Tibial nerve (tissue), 4 donors: ENCODE data around the gene PMEL. TPM values are rescaled to one million over a fixed set of nuclear protein-coding genes. Genes with fewer than 3 reads are reported as not detected.

Experiments
- DNase-seq, 2 donors: peaks; one replicate each; pipeline ENCODE4 v3.0.0-alpha.2; 2019; ENCODE audit warnings: low spot score in 2 of 2
- H3K27ac ChIP-seq, 4 donors: fragments of 200-600 bp; sonication (generic) in 3 of 4; one replicate each; pipeline ENCODE4 v1.5.1; 2017 to 2019; ENCODE audit warnings: mild to moderate bottlenecking in 1 of 4
- H3K27me3 ChIP-seq, 2 donors: fragments of 200-600 bp; sonication (generic) in 1 of 2; one replicate each; pipeline versions ENCODE4 v1.5.1 to v1.6.0; 2017 to 2019
- H3K36me3 ChIP-seq, 3 donors: fragments of 200-600 bp; sonication (generic); one replicate each; pipeline ENCODE4 v1.5.1; 2018 to 2019
- H3K4me1 ChIP-seq, 4 donors: fragments of 200-600 bp; sonication (generic) in 3 of 4; one replicate each; pipeline ENCODE4 v1.5.1; 2017 to 2019
- H3K4me3 ChIP-seq, 4 donors: fragments of 200-600 bp; sonication (generic) in 3 of 4; one replicate each; pipeline ENCODE4 v1.5.1; 2017 to 2019; ENCODE audit warnings: mild to moderate bottlenecking in 1 of 4, moderate library complexity in 1 of 4
- H3K9me3 ChIP-seq, 4 donors: fragments of 200-600 bp; sonication (generic) in 3 of 4; one replicate each; pipeline ENCODE4 v1.5.1; 2017 to 2019
- EP300 ChIP-seq, 2 donors: sonication (generic); formaldehyde crosslinking; IDR thresholded peaks; one replicate each; pipeline ENCODE4 v1.6.1; 2017; ENCODE audit warnings: antibody characterized with exemption in 2 of 2, mild to moderate bottlenecking in 1 of 2
- POLR2A ChIP-seq, 2 donors: fragments of 450-650 bp; IDR thresholded peaks; one replicate each; pipeline ENCODE4 v1.6.1; 2017; ENCODE audit warnings: antibody characterized with exemption in 2 of 2, mild to moderate bottlenecking in 2 of 2, moderate library complexity in 2 of 2
- WGBS, 2 donors: methylation state at CpG; one replicate each; pipeline ENCODE4 v1.1.5; 2018; 5-methylcytosine and 5-hydroxymethylcytosine counted together
- total RNA-seq, 4 donors: library from RNA; depleted of rRNA; stranded (reverse); fragments of >200 nt; gene quantifications; one replicate each; pipeline ENCODE4 v1.1.0, GENCODE V29; 2016
- TF ChIP-seq, protein P1 (sequence below), 5 experiments: fragments of 200-600 bp in 3 of 5; fragments of 450-650 bp in 2 of 5; sonication (generic) in 3 of 5; IDR thresholded peaks; one replicate each; pipeline ENCODE4 v1.5.1; 2016 to 2019; ENCODE audit warnings: antibody characterized with exemption in 5 of 5, mild to moderate bottlenecking in 3 of 5, moderate library complexity in 2 of 5

Gene PMEL
- total RNA-seq = 1 to 10 TPM in 1 of 4 donors, under 1 TPM in 1, not detected in 2; 0.87 to 1.6 TPM

DNA sequence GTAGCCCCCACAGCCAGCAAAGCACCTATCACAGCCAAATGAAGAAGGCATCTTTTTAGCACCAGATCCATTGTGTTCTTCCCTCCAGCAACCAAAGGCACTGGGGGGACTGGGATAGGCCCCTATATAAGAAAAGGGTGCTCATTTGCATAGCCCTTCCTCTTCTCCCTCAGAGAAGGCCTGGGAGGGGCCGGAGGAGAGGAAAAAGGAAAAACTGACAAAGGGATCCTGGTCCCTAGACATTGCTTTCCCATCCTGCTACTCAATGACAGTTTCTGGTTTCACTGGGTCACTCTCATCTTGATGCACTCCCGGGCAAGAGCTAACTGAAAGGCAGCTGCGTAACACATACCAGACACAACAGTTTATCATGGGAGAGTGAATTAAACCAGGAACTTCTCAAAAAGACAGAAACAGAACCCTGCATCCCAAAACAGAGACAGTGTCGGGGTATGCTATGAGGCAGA is at the start of gene PMEL:
PMEL (minus strand) TSS at position 102 of the 467 bp plus-strand sequence; CDS start at position 71, 31 bp downstream.
- TF ChIP-seq, protein P1, sequence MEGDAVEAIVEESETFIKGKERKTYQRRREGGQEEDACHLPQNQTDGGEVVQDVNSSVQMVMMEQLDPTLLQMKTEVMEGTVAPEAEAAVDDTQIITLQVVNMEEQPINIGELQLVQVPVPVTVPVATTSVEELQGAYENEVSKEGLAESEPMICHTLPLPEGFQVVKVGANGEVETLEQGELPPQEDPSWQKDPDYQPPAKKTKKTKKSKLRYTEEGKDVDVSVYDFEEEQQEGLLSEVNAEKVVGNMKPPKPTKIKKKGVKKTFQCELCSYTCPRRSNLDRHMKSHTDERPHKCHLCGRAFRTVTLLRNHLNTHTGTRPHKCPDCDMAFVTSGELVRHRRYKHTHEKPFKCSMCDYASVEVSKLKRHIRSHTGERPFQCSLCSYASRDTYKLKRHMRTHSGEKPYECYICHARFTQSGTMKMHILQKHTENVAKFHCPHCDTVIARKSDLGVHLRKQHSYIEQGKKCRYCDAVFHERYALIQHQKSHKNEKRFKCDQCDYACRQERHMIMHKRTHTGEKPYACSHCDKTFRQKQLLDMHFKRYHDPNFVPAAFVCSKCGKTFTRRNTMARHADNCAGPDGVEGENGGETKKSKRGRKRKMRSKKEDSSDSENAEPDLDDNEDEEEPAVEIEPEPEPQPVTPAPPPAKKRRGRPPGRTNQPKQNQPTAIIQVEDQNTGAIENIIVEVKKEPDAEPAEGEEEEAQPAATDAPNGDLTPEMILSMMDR (IDR thresholded peaks at IDR 0.05) = no peak
- TF ChIP-seq POLR2A (IDR thresholded peaks at IDR 0.05) = no peak
- no peak for TF ChIP-seq EP300 (IDR thresholded peaks at IDR 0.05)
- DNase-seq = no peak
- Histone ChIP-seq H3K9me3 (no peaks in the 10 kb centered on the region), H3K36me3 (peaks cover 0 to 14% (median 0%) of the 10 kb centered on the region in 3 donors), H3K27ac (peak within 1 kb of the TSS; percentile 10 to 91 (median 84)), H3K4me1 (peaks cover 0 to 23% (median 7%) of the 10 kb centered on the region in 4 donors), H3K27me3 (no peaks in the 10 kb centered on the region), H3K4me3 (peak within 1 kb of the TSS; percentile 51 to 77 (median 73))
- 7 to 10% methylated on average over 4 of the region's 4 CpGs for WGBS, 2 donors

DNA sequence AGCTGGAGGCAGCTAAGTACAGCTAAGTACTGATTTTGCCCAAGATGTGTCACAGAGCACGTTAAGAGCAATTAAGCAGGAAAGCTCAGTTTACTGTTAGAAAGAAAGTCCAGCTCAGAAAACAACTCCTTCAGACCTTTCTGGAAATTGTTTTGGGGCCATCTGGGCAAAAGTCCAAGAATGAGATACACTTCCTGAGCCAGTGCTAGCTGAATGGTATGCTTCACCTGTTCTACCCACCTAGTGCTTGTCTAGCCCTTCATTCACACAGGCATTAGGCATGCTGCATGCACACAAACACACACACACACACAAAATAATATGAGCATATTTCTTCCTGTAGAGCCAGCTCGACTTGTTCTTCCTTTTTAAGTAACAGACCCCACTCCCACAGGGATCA is 48.4 kb upstream of the PMEL start:
- Histone ChIP-seq H3K27me3 (no peaks in the 10 kb centered on the region), H3K4me3 (no peak overlapping the region), H3K9me3 (no peaks in the 10 kb centered on the region), H3K27ac (no peak overlapping the region), H3K4me1 (no peaks in the 10 kb centered on the region), H3K36me3 (peaks cover 0 to 25% (median 0%) of the 10 kb centered on the region in 3 donors)
- DNase-seq = no peak
- TF ChIP-seq POLR2A (IDR thresholded peaks at IDR 0.05) (no peak), EP300 (IDR thresholded peaks at IDR 0.05) (no peak)
- TF ChIP-seq, protein P1 (IDR thresholded peaks at IDR 0.05) = no peak
- WGBS, 2 donors = 53 to 55% methylated on average over 2 of the region's 2 CpGs

DNA sequence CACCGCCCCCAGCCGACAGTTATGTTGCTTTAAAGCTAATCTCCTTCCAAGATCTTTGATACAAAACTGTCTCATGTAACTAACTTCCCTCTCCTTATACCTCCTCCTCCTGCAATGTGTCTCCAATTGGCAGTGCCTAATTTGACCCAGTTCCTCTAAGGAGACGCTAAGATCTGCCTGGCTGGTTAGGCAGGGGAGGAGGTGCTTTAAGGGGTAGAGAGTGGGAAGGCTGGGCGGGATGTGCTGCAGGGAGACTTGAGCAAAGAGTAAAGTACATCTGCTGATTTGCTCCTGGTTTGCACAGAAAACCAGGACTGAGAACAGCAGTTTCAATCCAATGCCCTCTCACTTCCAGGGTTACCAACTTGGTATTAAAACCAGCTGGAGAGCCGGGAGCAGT is 47.6 kb upstream of the PMEL start:
- Histone ChIP-seq H3K4me1 (peaks cover 0 to 6% (median 0%) of the 10 kb centered on the region in 4 donors), H3K27me3 (no peaks in the 10 kb centered on the region), H3K27ac (no peak overlapping the region), H3K4me3 (no peak overlapping the region), H3K9me3 (no peaks in the 10 kb centered on the region), H3K36me3 (peaks cover 0 to 25% (median 0%) of the 10 kb centered on the region in 3 donors)
- WGBS, 2 donors = 86 to 92% methylated on average over 5 of the region's 5 CpGs
- TF ChIP-seq POLR2A (IDR thresholded peaks at IDR 0.05) (no peak), EP300 (IDR thresholded peaks at IDR 0.05) (no peak)
- TF ChIP-seq, protein P1 (IDR thresholded peaks at IDR 0.05) = no peak
- no peak for DNase-seq

DNA sequence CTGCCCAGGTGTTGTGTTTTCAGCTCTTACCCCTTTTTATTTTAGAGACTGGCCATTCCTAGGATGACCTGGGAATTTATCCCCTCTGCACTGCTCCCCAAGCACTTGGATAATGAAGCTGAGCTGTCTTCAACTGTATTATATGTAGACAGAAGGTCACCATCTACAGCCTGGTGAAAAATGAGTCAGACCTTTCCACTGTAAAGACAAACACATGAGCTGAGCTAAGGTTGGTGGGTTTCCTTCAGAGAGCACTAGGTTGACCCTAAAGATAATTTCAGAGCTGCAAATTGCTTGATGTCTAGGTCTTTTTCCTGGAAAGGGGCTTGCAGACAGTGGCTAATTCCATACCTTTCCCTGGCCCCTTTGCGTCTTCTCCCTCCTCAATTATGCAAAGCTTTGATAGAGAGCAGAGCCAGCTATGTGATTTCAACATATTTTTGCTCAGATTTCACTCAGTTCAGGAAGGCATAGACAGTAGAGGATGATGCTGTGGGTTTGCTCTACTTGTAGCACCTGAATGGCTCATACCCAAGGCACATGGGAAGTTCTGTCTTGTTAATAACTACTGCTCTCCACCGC is 45.8 kb upstream of the PMEL start:
- Histone ChIP-seq H3K4me3 (no peak overlapping the region), H3K4me1 (peaks cover 0 to 19% (median 2%) of the 10 kb centered on the region in 4 donors), H3K27me3 (no peaks in the 10 kb centered on the region), H3K27ac (no peak overlapping the region), H3K36me3 (peaks cover 0 to 12% (median 0%) of the 10 kb centered on the region in 3 donors), H3K9me3 (no peaks in the 10 kb centered on the region)
- DNase-seq = no peak
- WGBS, 2 donors = 94 to 96% methylated on average over 2 of the region's 2 CpGs
- TF ChIP-seq EP300 (IDR thresholded peaks at IDR 0.05) (no peak), POLR2A (IDR thresholded peaks at IDR 0.05) (no peak)
- TF ChIP-seq, protein P1 (IDR thresholded peaks at IDR 0.05) = no peak

DNA sequence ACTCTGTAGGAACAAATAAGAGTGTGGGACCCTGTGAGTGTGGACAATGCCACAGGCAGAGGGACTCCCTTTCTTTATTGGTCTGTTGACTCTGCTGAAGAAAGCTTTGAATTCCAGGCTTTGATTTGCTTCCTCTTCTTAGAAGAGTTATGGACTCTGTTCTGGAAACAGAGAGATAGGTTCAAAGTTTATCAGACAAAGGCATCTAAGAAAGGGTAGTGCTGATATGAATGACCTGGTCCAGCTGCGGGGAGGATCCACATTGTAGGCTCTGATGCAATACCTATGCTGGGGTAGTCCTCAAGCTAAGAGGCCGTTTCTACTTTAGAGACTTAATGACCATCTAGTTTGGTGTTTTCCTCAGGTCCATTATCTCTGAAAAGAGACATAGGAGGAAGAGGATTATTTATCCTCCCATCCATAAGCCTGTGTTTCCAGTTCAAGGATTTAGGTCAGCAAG is 44.3 kb upstream of the PMEL start:
- Histone ChIP-seq H3K27ac (no peak overlapping the region), H3K36me3 (peaks cover 0 to 12% (median 0%) of the 10 kb centered on the region in 3 donors), H3K4me1 (peaks cover 0 to 19% (median 2%) of the 10 kb centered on the region in 4 donors), H3K4me3 (no peak overlapping the region), H3K27me3 (no peaks in the 10 kb centered on the region), H3K9me3 (no peaks in the 10 kb centered on the region)
- WGBS, 2 donors = 56 to 79% methylated on average over 2 of the region's 2 CpGs
- TF ChIP-seq EP300 (IDR thresholded peaks at IDR 0.05) (no peak), POLR2A (IDR thresholded peaks at IDR 0.05) (no peak)
- TF ChIP-seq, protein P1 (IDR thresholded peaks at IDR 0.05) = no peak
- no peak for DNase-seq
